Left forelimb (tissue), 1 donor: Measurements from ENCODE around the gene COL28A1.
"Not testable (repeated sequence)": the region's sequence is repeated elsewhere in the genome, so short reads cannot be mapped to it uniquely, and the experiment has no call there.

ENCODE experiments used
- DNase-seq: peaks from one replicate; pipeline ENCODE4 v3.0.0-alpha.2; 2018; ENCODE audit warnings: low spot score

Gene COL28A1

GRCh38 chr7:7561591-7561990 is 25.9 kb upstream of the COL28A1 start:
- not testable (repeated sequence) for DNase-seq

DNA sequence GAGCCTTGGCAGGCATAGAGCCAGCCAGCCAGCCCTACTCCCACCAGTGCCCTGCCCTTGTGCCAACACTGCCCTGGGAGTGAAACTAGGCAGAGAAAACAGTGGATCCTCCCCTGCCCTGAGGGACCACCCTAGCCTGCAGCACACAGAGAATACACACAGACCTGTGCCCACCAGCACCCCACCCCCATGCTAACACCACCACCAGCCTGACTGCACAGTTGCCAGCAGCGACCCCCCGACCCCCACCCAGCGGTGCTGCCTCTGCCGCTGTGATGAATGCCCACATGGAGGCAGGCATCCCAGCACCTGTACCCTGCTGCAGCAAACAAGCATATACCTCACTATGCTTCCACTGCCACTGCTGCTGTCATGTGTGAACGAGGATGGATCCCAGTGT is 21.6 kb upstream of the COL28A1 start:
- no peak for DNase-seq

DNA sequence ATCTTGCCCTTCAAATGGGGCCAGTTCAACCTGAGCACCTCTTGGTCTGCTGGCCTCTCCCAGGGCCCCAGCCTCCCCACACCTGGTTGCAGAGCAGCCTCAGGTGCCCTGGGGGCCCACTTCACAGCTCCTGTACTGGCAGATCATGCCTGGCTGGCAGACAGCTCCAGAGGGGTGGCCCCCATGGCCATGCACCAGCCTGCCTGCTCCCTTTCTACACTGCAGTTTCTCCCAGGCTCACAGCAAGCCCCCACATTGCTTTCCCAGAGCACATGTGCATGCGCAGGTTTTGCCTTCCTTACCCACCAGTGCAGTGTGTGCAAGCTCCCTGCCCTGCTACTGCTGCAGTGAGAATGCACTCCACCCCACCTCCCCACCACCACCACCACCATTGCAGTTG is 21.2 kb upstream of the COL28A1 start:
- no peak for DNase-seq

DNA sequence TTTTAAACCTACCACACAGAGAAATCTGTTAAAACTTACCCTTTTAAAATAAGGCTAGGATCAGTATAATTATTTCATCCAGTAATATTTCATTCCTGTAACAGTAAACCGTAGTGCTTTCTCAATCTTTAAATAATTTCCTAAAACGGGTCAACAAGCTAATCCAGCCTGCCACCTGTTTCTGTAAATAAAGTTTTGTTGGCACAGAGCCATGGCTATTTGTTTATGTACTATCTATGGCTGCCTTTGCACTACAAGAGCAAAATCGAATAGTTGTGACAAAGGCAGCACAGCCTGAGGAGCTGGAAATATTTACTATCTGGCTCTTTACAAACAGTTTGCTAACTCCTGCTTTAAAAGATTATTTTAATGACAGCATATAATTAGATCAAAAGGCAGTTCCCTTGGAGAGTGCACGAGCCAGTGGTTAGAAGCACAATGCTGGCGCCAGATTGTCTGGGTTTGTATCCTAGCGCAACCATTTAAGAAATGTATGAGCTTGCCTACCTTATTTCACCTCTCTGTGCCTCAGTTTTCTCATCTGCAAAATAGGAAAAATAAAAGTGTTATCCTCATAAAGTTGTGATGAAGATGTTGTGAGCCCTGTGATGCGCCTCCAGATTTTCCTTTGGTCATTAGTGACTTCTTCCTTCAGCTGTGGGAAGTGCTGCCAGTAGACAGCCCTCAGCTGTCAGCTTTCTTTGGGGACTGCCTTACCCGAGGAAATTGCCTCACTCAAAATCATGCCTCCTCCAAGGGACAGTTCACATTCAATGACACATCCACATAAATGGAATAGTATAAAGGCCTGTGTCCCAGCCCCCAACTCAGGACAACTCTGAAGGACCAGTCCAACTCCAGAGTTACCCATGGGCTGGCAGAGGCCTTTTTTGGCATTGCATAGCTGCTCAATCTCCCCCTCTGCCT is 19.2 kb upstream of the COL28A1 start:
- DNase-seq = no peak

DNA sequence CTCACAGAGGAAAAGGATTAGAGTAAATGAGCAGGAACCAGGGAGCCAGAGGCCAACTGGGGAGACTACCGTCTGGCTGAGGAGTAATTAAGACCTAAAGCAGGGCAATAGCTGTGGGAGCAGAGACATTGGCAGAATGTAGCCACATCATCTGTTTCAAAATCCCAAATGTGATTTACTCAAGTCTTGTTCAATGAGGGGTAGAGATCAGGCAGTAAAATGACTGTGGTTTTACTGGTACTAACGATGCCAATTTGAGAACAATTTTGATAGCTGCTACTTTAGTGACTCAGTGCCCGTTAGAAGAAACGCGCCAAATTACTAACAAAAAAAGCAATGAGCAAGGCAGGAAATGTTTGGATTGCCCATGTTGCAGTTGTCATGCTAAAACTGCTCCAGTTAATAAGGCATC is 18.4 kb upstream of the COL28A1 start:
- DNase-seq = no peak

DNA sequence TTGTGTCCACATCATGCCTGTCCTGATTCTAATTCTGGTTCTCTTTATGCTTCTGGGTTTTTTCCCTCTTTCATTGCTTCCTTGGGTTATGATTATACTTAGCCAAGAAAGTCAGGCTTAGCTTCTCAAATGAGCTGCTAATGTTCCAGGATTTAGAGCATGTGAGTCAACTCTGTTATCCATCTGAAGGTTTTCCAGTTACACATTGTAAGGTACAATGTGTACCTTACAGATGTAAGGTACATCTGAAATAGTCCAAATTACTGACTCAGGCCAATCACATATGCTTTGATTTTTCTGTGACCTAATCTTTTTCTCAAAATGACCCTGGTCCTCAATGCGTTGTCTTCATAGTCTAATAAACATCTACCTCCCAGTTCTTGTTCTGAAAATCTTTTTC is 17.7 kb upstream of the COL28A1 start:
- no peak for DNase-seq

DNA sequence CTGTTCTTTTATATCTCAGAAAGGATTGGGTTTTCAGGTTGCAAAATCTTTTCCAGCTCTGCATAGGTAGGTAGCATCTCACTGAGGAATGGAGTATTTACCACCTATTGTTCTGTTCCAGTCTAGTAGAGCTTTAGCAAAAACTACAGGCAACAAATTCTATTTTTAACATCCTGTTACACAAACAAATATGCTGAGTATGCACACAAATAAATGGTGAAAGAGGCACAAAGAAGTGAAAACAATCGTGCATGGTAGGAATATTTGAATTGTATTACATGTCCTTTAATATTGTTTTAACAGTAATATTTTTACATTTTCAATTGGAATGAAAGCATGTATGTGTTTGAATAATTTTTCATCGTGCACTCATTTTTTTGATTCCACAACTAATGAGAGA is 16.5 kb upstream of the COL28A1 start:
- no peak for DNase-seq

- DNase-seq = no peak
Measured at GRCh38 chr7:7550663-7551062, 15.0 kb upstream of the COL28A1 start.

DNA sequence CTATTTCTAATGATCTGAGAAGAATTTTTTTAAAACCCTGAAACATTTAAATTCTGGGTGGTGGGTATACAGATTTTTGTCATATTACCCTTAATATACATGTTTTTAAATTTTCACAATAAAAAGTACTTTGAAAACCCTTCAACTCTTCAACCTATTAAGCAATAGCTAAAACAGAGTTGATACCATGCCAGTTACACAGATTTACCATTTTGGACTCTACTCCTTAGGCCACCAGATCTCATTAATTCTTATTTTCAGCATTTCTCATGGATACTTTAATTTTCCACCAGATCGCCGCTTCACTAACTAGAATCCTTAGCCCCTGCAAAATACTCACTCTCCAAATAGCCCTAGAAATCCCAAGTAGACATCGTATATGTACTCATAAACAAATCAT is 12.7 kb upstream of the COL28A1 start:
- no peak for DNase-seq

- no peak for DNase-seq
Measured at GRCh38 chr7:7542251-7542835, 6.7 kb upstream of the COL28A1 start.

- DNase-seq = no peak
Measured at GRCh38 chr7:7539711-7540110, 4.0 kb upstream of the COL28A1 start.

GRCh38 chr7:7539152-7539551 is 3.5 kb upstream of the COL28A1 start:
- DNase-seq = no peak

DNA sequence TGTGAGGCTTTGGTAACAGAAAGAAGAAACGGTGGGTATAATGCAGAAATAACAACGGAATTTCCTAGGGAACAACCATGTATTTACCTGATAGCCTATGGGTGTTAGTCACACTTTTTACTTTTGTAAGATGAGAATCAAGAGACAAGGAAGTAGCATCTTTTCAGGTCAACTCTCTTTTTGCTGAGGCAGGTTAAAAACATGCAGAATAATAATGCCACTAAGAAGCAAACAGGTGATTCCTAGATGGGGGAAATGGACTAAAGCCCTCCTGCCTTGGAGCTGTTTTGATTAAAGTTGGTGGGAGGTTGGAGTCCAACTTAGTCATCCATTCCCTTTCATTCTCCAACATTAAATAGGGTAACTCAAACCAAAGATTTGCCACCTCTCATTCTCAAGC is 2.0 kb upstream of the COL28A1 start:
- DNase-seq = no peak

GRCh38 chr7:7536396-7537019 is 835 bp upstream of the COL28A1 start:
- DNase-seq = no peak

- no peak for DNase-seq
Measured at GRCh38 chr7:7533831-7534430, 1.7 kb downstream of the COL28A1 start.

- no peak for DNase-seq
Measured at GRCh38 chr7:7529328-7529727, 6.3 kb downstream of the COL28A1 start.

DNA sequence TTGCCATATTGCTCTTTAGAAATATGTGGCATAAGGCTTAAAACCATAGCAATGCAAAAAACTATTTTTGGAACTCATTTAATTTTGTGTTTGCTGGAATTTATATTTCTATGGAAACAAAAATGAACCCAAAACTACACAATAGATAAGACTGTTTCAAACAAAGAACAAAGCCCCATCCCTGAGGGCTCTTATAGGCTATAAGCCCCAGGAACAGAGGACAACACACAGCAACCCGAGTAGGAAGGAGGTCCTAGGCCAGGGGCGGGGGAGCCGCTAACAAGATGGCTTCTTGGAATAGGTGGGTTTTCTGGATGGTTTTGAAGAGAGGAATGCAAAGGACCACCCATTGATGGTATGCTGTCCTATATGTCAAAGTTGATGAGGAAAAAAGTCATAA is 8.6 kb downstream of the COL28A1 start:
- DNase-seq = no peak

DNA sequence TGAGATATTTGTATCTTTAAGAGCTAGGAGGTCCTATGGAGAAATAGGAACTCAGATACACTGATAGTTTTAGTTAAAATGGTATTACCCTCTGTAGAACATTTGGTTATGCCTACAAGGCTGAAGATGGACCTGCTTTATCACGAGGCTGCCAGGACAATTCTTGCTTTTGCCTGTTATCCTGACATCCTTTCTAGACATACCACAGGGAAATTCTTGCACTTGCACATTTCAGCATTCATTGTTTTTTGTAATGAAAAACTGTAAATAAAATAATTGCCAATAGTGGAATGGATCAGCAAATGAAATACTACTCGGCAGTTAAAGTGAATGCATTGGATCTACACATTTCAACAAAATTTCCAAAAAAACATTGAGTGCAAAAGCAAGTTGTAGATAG is 9.7 kb downstream of the COL28A1 start:
- DNase-seq = no peak

DNA sequence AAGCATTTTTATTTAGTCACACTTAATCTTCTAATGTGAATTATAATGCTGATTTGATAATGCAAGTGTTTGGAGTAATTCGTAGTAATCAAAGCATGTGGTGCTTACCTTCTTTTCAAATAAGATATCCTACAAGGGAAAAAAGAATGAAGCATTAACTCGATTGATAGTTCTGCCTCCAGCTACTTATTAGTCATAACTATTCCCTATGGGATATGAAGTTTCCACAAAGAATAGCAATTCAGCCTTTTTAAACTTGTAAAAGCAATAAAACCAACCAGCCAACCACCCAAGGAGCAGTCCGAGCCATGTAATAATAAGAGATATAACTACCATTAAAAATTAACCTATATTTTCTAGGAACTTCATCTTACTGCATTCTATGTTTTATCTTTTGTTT is 11.6 kb downstream of the COL28A1 start:
- DNase-seq = no peak

DNA sequence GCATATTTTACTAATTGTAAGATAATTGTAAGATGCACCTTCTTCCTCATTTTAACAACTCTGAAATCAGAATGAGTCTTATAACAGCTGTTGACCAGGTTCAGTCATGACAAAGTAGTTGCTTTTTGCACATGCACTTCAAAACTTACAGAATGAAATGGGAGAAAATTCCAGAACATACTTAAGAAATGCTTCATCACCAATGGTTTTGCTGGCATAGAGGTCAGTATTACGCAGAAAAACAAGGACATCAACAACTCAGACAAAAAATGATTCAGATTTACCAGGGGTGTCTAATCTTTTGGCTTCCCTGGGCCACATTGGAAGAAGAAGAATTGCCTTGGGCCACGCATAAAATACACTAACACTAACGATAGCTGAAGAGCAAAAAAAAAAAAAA is 13.3 kb downstream of the COL28A1 start:
- no peak for DNase-seq

GRCh38 chr7:7521259-7521658 is 14.4 kb downstream of the COL28A1 start:
- DNase-seq = no peak

GRCh38 chr7:7519528-7519927 is 16.1 kb downstream of the COL28A1 start:
- no peak for DNase-seq

- no peak for DNase-seq
Measured at GRCh38 chr7:7519056-7519455, 16.6 kb downstream of the COL28A1 start.
